ENCODE measurements around the gene USF2.

- TF ChIP-seq CTCF (IDR thresholded peaks at IDR 0.05; ENCODE audit: poor library complexity): no peak
- TF ChIP-seq EZH2 (IDR thresholded peaks at IDR 0.05; ENCODE audit: borderline replicate concordance): no peak
These were observed 7.2 kb upstream of the USF2 start for GRCh38 chr19:35261356-35262100.

Data from hepatocyte (in vitro differentiated cells).